Endodermal cell (in vitro differentiated cells): ENCODE measurements around the gene FGF14. TPM values are rescaled to one million over a fixed set of nuclear protein-coding genes. Genes with fewer than 3 reads are reported as not detected.

ENCODE experiments used
- DNase-seq: peaks from one replicate; pipeline ENCODE4 v3.0.0-alpha.2; 2017
- H3K27ac ChIP-seq: 2 replicates; pipeline ENCODE4 v1.5.1; 2013; ENCODE audit warnings: mild to moderate bottlenecking, low read depth, low read length, moderate library complexity
- H3K27me3 ChIP-seq: 2 replicates; pipeline ENCODE4 v1.6.1; 2013; ENCODE audit warnings: mild to moderate bottlenecking, low read length, moderate library complexity; ENCODE audit not compliant: insufficient read depth, control insufficient read depth, poor library complexity, severe bottlenecking
- H3K36me3 ChIP-seq: 2 replicates; pipeline ENCODE4 v1.7.0; 2013; ENCODE audit warnings: mild to moderate bottlenecking, low read length, moderate library complexity; ENCODE audit not compliant: control insufficient read depth, insufficient read depth
- H3K4me1 ChIP-seq: one replicate; pipeline ENCODE4 v1.7.0; 2013; ENCODE audit warnings: low read length; ENCODE audit not compliant: control insufficient read depth, insufficient read depth
- H3K4me3 ChIP-seq: 2 replicates; pipeline ENCODE4 v1.5.1; 2013; ENCODE audit warnings: mild to moderate bottlenecking, low read length, moderate library complexity
- H3K9ac ChIP-seq: 2 replicates; pipeline ENCODE4 v1.6.1; 2013; ENCODE audit warnings: mild to moderate bottlenecking, low read length, moderate library complexity; ENCODE audit not compliant: poor library complexity, severe bottlenecking; ENCODE audit errors: extremely low read depth
- H3K9me3 ChIP-seq: 2 replicates; pipeline ENCODE4 v1.6.1; 2013; ENCODE audit warnings: mild to moderate bottlenecking, low read length, moderate library complexity; ENCODE audit not compliant: control insufficient read depth
- H3K27ac Mint-ChIP-seq: 2 replicates; pipeline ENCODE4 v1.8.0; 2020; ENCODE audit warnings: mixed read lengths
- H3K27me3 Mint-ChIP-seq: 2 replicates; pipeline ENCODE4 v1.8.0; 2021; ENCODE audit warnings: mild to moderate bottlenecking, mixed read lengths; ENCODE audit not compliant: insufficient read depth
- H3K36me3 Mint-ChIP-seq: 2 replicates; pipeline ENCODE4 v1.8.0; 2020; ENCODE audit warnings: low read depth, mixed read lengths
- H3K4me1 Mint-ChIP-seq: 2 replicates; pipeline ENCODE4 v1.8.0; 2020; ENCODE audit warnings: mixed read lengths
- H3K4me3 Mint-ChIP-seq: 2 replicates; pipeline ENCODE4 v1.8.0; 2020; ENCODE audit warnings: mild to moderate bottlenecking, moderate library complexity, mixed read lengths
- H3K9me3 Mint-ChIP-seq: 2 replicates; pipeline ENCODE4 v1.8.0; 2020; ENCODE audit warnings: mild to moderate bottlenecking, mixed read lengths
- CTCF ChIP-seq: fragments of 200-600 bp; sonication (generic); conservative IDR thresholded peaks from 2 replicates; pipeline ENCODE4 v1.5.0; 2021; ENCODE audit warnings: antibody characterized with exemption, mild to moderate bottlenecking
- WGBS, 2 experiments: methylation state at CpG; one replicate each; pipeline versions ENCODE4 v1.1.5 to v1.1.7; 2013; ENCODE audit warnings: missing lambda C conversion rate in 2 of 2, mixed read lengths in 1 of 2; ENCODE audit not compliant: insufficient coverage in 1 of 2, insufficient read length in 1 of 2; 5-methylcytosine and 5-hydroxymethylcytosine counted together
- total RNA-seq, 2 donors: library from RNA; stranded (reverse); fragmentation: NEBNext Ultra II Directional in 1 of 2; extraction: Animal tissue kit (Norgen Biotek cat#: 25700) in 1 of 2; gene quantifications; 2 replicates in 1 of 2; 3 replicates in 1 of 2; pipeline ENCODE4 v1.2.1, GENCODE V29; 2021

FGF14 gene
- total RNA-seq, 2 donors from 2014 or later = 0.15 to 0.26 TPM

- peak; percentile 45 for TF ChIP-seq CTCF
- H3K27me3 Mint-ChIP-seq = peaks cover 64% of the 10 kb centered on the region
These were observed 1.8 kb downstream of the FGF14 start for GRCh38 chr13:102399791-102400674.

GRCh38 chr13:102395939-102396338 lies 5.9 kb downstream of the FGF14 start:
- H3K4me1 Mint-ChIP-seq = peaks cover 17% of the 10 kb centered on the region
- DNase-seq = no peak
- H3K27ac Mint-ChIP-seq = no peak overlapping the region
- peaks cover 21% of the 10 kb centered on the region for H3K27me3 ChIP-seq
- TF ChIP-seq CTCF = no peak
- no peak overlapping the region for H3K27ac ChIP-seq
- H3K4me3 Mint-ChIP-seq = no peak overlapping the region
- H3K4me1 ChIP-seq = no peaks in the 10 kb centered on the region
- H3K4me3 ChIP-seq = no peak overlapping the region
- no peaks in the 10 kb centered on the region for H3K9me3 Mint-ChIP-seq
- H3K36me3 ChIP-seq = no peaks in the 10 kb centered on the region
- H3K9me3 ChIP-seq = no peaks in the 10 kb centered on the region
- 86 to 100% methylated on average over 1 to 2 of the region's 2 CpGs for WGBS, 2 experiments
- no peaks in the 10 kb centered on the region for H3K36me3 Mint-ChIP-seq
- H3K9ac ChIP-seq = no peak overlapping the region
- H3K27me3 Mint-ChIP-seq = peaks cover 38% of the 10 kb centered on the region

More at GRCh38 chr13:102399791-102400674, 1.8 kb downstream of the FGF14 start:
- peak overlapping the region; percentile 81 for H3K4me3 ChIP-seq
- no peaks in the 10 kb centered on the region for H3K9me3 ChIP-seq
- H3K27ac ChIP-seq = no peak overlapping the region
- Mint-ChIP-seq H3K4me1 (peaks cover 19% of the 10 kb centered on the region), H3K9me3 (no peaks in the 10 kb centered on the region), H3K27ac (no peak overlapping the region), H3K36me3 (no peaks in the 10 kb centered on the region), H3K4me3 (peak overlapping the region; percentile 60)
- H3K27me3 ChIP-seq = peaks cover 54% of the 10 kb centered on the region
- peaks cover 3% of the 10 kb centered on the region for H3K4me1 ChIP-seq
- DNase-seq = peak; percentile 82
- no peak overlapping the region for H3K9ac ChIP-seq
- H3K36me3 ChIP-seq = no peaks in the 10 kb centered on the region
- WGBS, 2 experiments = 0 to 2% methylated on average over 6 to 58 of the region's 58 CpGs

GRCh38 chr13:102395174-102395573 lies 6.7 kb downstream of the FGF14 start:
- 91 to 93% methylated on average over 10 of the region's 10 CpGs for WGBS, 2 experiments

More at GRCh38 chr13:102395174-102395573, 6.7 kb downstream of the FGF14 start:
- Mint-ChIP-seq H3K9me3 (no peaks in the 10 kb centered on the region), H3K4me1 (peaks cover 14% of the 10 kb centered on the region), H3K4me3 (peak overlapping the region; percentile 78), H3K27me3 (peaks cover 30% of the 10 kb centered on the region), H3K36me3 (no peaks in the 10 kb centered on the region), H3K27ac (peak overlapping the region; percentile 94)
- DNase-seq = no peak
- peak overlapping the region; percentile 68 for H3K9ac ChIP-seq
- H3K4me3 ChIP-seq = peak overlapping the region; percentile 88
- no peak overlapping the region for H3K27ac ChIP-seq
- TF ChIP-seq CTCF = no peak
- no peaks in the 10 kb centered on the region for H3K9me3 ChIP-seq
- no peaks in the 10 kb centered on the region for H3K4me1 ChIP-seq
- H3K36me3 ChIP-seq = no peaks in the 10 kb centered on the region
- peaks cover 13% of the 10 kb centered on the region for H3K27me3 ChIP-seq
